HepG2 (cell line): ENCODE measurements around the gene EEF1E1. TPM values are rescaled to one million over a fixed set of nuclear protein-coding genes. Genes with fewer than 3 reads are reported as not detected.

Source experiments
- ARID3A ChIP-seq: IDR thresholded peaks from 2 replicates; pipeline ENCODE4 v1.6.1; 2012; ENCODE audit warnings: low read depth, low read length, improper control_type of control experiment
- ARNTL ChIP-seq: sonication (generic); formaldehyde crosslinking; IDR thresholded peaks from 2 replicates; pipeline ENCODE4 v1.4.0; 2020; ENCODE audit warnings: mild to moderate bottlenecking, missing genetic modification reagents
- ASH2L ChIP-seq: fragments of 300-600, 200-600 bp; sonication (generic); IDR thresholded peaks from 2 replicates; pipeline ENCODE4 v1.7.0; 2017; ENCODE audit warnings: low read depth, mild to moderate bottlenecking, moderate library complexity, mixed read lengths, low read length; ENCODE audit not compliant: insufficient read length
- CBX5 ChIP-seq: sonication (generic); formaldehyde crosslinking; IDR thresholded peaks from 2 replicates; pipeline ENCODE4 v1.4.0; 2020; ENCODE audit warnings: missing genetic modification reagents, borderline replicate concordance
- CERS6 ChIP-seq: sonication (generic); formaldehyde crosslinking; IDR thresholded peaks from 2 replicates; pipeline ENCODE4 v1.5.0; 2020; ENCODE audit warnings: missing genetic modification reagents
- CREM ChIP-seq, 2 experiments: sonication (generic) in 1 of 2; formaldehyde crosslinking in 1 of 2; IDR thresholded peaks; 2 replicates each; pipeline versions ENCODE4 v1.4.0 to v1.6.1; 2016 to 2020; ENCODE audit warnings: antibody characterized with exemption in 1 of 2, mild to moderate bottlenecking in 1 of 2, missing genetic modification reagents in 1 of 2
- GMEB1 ChIP-seq: sonication (generic); formaldehyde crosslinking; IDR thresholded peaks from 2 replicates; pipeline ENCODE4 v1.5.1; 2020; ENCODE audit warnings: missing genetic modification reagents, mild to moderate bottlenecking, borderline replicate concordance
- HMG20A ChIP-seq: IDR thresholded peaks from 2 replicates; pipeline ENCODE4 v1.6.1; 2016; ENCODE audit warnings: borderline replicate concordance
- KAT8 ChIP-seq: IDR thresholded peaks from 2 replicates; pipeline ENCODE4 v1.6.1; 2016; ENCODE audit warnings: missing genetic modification reagents, missing compliant biosample characterization
- KDM4B ChIP-seq: sonication (generic); formaldehyde crosslinking; IDR thresholded peaks from 2 replicates; pipeline ENCODE4 v1.4.0; 2020; ENCODE audit warnings: missing genetic modification reagents
- MIER3 ChIP-seq: IDR thresholded peaks from 2 replicates; pipeline ENCODE4 v1.6.1; 2016; ENCODE audit warnings: missing compliant biosample characterization, borderline replicate concordance
- SAP130 ChIP-seq: IDR thresholded peaks from 2 replicates; pipeline ENCODE4 v1.6.1; 2016; ENCODE audit warnings: low read depth
- SMAD1 ChIP-seq: sonication (generic); formaldehyde crosslinking; IDR thresholded peaks from 2 replicates; pipeline ENCODE4 v1.4.0; 2020; ENCODE audit warnings: missing genetic modification reagents, low read depth, mild to moderate bottlenecking, borderline replicate concordance
- WIZ ChIP-seq: sonication (generic); formaldehyde crosslinking; IDR thresholded peaks from 2 replicates; pipeline ENCODE4 v1.5.1; 2020; ENCODE audit warnings: mild to moderate bottlenecking, missing genetic modification reagents
- ZFP37 ChIP-seq: sonication (generic); formaldehyde crosslinking; IDR thresholded peaks from 2 replicates; pipeline ENCODE4 v1.4.0; 2020; ENCODE audit warnings: missing genetic modification reagents, borderline replicate concordance
- ZKSCAN8 ChIP-seq: IDR thresholded peaks from 2 replicates; pipeline ENCODE4 v1.6.1; 2016; ENCODE audit warnings: borderline replicate concordance, missing genetic modification reagents, missing compliant biosample characterization
- ZMYM3 ChIP-seq: sonication (generic); formaldehyde crosslinking; IDR thresholded peaks from 2 replicates; pipeline ENCODE4 v1.5.1; 2020; ENCODE audit warnings: mild to moderate bottlenecking, missing genetic modification reagents
- ZNF160 ChIP-seq: sonication (generic); formaldehyde crosslinking; IDR thresholded peaks from 2 replicates; pipeline ENCODE4 v1.8.0; 2022; ENCODE audit warnings: mild to moderate bottlenecking, inconsistent platforms, missing genetic modification reagents
- ZNF317 ChIP-seq: sonication (generic); formaldehyde crosslinking; IDR thresholded peaks from 2 replicates; pipeline ENCODE4 v1.5.0; 2020; ENCODE audit warnings: mild to moderate bottlenecking, missing genetic modification reagents
- ZNF335 ChIP-seq: sonication (generic); formaldehyde crosslinking; IDR thresholded peaks from 2 replicates; pipeline ENCODE4 v1.4.0; 2020; ENCODE audit warnings: missing genetic modification reagents
- ZNF431 ChIP-seq: sonication (generic); formaldehyde crosslinking; IDR thresholded peaks from 2 replicates; pipeline ENCODE4 v1.9.0; 2022; ENCODE audit warnings: missing genetic modification reagents, low read depth, mild to moderate bottlenecking, borderline replicate concordance
- ZNF512B ChIP-seq: sonication (generic); formaldehyde crosslinking; IDR thresholded peaks from 2 replicates; pipeline ENCODE4 v1.5.1; 2020; ENCODE audit warnings: missing genetic modification reagents, mild to moderate bottlenecking, borderline replicate concordance
- polyA plus RNA-seq, 8 experiments: library from polyadenylated mRNA; depleted of rRNA in 3 of 8; stranded (reverse) in 7 of 8; unstranded in 1 of 8; fragments of >200 nt; fragmentation: Illumina TruSeq in 4 of 8; extraction: Trizol in 4 of 8; gene quantifications; 2 replicates each; pipeline versions ENCODE4 v1.2.1 to v1.2.3, GENCODE V29; 2011 to 2016; ENCODE audit warnings: low read depth in 4 of 8, missing spikeins in 1 of 8, mixed read lengths in 1 of 8; ENCODE audit not compliant: insufficient read depth in 1 of 8
- total RNA-seq, 5 experiments: library from RNA; depleted of rRNA; stranded (reverse); fragments of >200 nt; fragmentation: Illumina TruSeq; extraction: Trizol; gene quantifications; 2 replicates each; pipeline ENCODE4 v1.2.3, GENCODE V29; 2016; ENCODE audit warnings: low read depth in 1 of 5

The EEF1E1 gene
- total and polyA plus RNA-seq, 2 of the 13 experiments (the other 11 are each of a cell fraction or from before 2014, with no cell fraction given): 128 to 188 TPM

- peak; percentile 64; the same call in 1 of the 2 replicates for TF ChIP-seq MIER3 (CRISPR knock-in tag)
- TF ChIP-seq CBX5 (CRISPR knock-in tag): no peak
- peak; percentile 83 for TF ChIP-seq HMG20A (CRISPR knock-in tag)
- 0 out of 2 replicates have a peak, but pooled peaks have one; percentile 34 for TF ChIP-seq ZNF160
- TF ChIP-seq SMAD1 (CRISPR knock-in tag): no peak
- TF ChIP-seq CERS6 (CRISPR knock-in tag): no peak
- 0 out of 2 replicates have a peak, but pooled peaks have one; percentile 41 for TF ChIP-seq ZNF431 (CRISPR knock-in tag)
- 0 out of 2 replicates have a peak, but pooled peaks have one; percentile 29 for TF ChIP-seq ZFP37
- peak; percentile 60 for TF ChIP-seq ASH2L
- TF ChIP-seq SAP130 (CRISPR knock-in tag): peak; percentile 70
- TF ChIP-seq CREM (IDR thresholded peaks at IDR 0.05): peak; percentile 83
- TF ChIP-seq CREM (CRISPR knock-in tag; IDR thresholded peaks at IDR 0.05): no peak
- peak; percentile 26; the same call in 1 of the 2 replicates for TF ChIP-seq GMEB1
- TF ChIP-seq WIZ (CRISPR knock-in tag): peak; percentile 31; the same call in 1 of the 2 replicates
- TF ChIP-seq ZNF512B (CRISPR knock-in tag): 0 out of 2 replicates have a peak, but pooled peaks have one; percentile 14
- no peak for TF ChIP-seq ZNF335
- TF ChIP-seq KDM4B (CRISPR knock-in tag): peak; percentile 47; the same call in 1 of the 2 replicates
- 0 out of 2 replicates have a peak, but pooled peaks have one; percentile 40 for TF ChIP-seq ZKSCAN8 (CRISPR knock-in tag)
- peak; percentile 38; the same call in 1 of the 2 replicates for TF ChIP-seq ZNF317
- peak; percentile 38; the same call in 1 of the 2 replicates for TF ChIP-seq ZMYM3 (CRISPR knock-in tag)
- peak; percentile 25; the same call in 1 of the 2 replicates for TF ChIP-seq KAT8 (CRISPR knock-in tag)
- TF ChIP-seq ARNTL (CRISPR knock-in tag): 0 out of 2 replicates have a peak, but pooled peaks have one; percentile 24
- peak; percentile 86 for TF ChIP-seq ARID3A
These were observed 35.2 kb upstream of the EEF1E1 start (continued) for GRCh38 chr6:8137529-8137939.
